HTERT RPE-1 (cell line): ENCODE measurements around the gene FNDC3A.
"Not testable (repeated sequence)": the region's sequence is repeated elsewhere in the genome, so short reads cannot be mapped to it uniquely, and the experiment has no call there.

Experiments
- in situ Hi-C: fragments of 300-500 bp; cut with MboI; formaldehyde crosslinking; loops from 4 replicates; pipeline ENCODE4 v1.14.3; 2020; ENCODE audit warnings: low sequenced_read_pairs

Gene FNDC3A

DNA sequence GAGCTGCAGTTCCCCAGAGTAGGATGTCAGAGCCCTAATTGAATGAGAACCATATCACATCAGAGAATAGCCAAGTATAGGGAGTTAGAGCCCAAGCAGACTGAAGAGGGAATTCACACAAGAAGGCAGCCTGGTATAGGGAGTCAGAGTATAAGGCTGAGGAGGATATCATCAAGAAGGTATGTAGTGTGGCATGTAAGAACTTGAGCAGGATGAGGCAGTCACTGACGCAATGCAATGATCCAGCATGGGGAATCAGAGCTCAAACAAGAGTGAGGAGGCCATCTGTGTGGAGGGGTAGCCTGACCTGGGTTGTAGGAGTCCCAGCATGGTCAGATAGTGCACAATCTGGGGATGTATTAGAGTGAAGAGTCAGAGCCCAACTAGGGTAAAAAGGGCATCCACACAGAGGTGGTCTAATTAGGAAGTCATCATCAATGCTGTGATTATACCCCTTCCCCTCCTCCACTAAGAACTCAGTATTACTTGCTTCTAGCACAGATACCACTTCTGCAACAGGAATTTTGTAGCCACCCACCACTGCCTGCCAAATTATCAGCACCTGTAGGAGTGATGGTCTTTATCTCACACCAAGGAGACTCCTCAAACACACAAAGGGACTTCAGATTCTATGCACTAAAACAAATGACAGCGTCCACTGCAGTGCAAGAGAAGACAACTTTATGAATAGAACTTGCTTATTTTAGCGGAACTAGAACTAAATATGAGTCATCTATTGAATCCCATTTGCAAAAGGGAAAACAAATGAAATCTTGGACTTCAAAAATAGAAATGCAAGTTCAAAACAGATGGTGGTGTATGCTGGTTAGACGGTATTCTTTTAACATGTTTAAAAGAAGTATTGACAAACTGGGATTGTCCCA is 107.2 kb downstream of the FNDC3A start:
- in situ Hi-C loops = no loop called here

GRCh38 chr13:49084961-49085360 is 109.2 kb downstream of the FNDC3A start:
- in situ Hi-C loops = no loop called here

GRCh38 chr13:49086722-49087121 is 111.0 kb downstream of the FNDC3A start:
- in situ Hi-C loops = no loop called here

DNA sequence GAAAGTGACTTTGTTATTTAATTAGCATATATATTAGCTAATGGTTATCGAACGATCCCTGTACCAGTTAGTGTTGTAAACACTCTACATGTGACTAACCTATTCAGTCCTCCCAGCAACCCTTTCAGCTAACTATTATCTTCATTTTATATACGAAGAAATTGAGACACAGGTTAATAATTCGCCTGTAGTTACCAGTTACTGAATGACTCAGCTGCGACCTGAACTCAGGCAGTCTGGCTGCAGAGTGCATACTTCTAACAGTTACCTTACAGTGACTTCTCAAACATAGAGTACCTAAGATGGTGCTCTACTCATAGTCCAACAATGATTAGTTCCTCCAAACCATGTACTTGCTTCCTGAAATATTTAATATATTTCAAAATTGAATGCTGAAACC is 117.7 kb downstream of the FNDC3A start:
- in situ Hi-C loops = no loop called here

GRCh38 chr13:49097374-49097773 is 121.7 kb downstream of the FNDC3A start:
- in situ Hi-C loops = no loop called here

- in situ Hi-C loops = no loop called here
Measured at GRCh38 chr13:49098198-49098597, 122.5 kb downstream of the FNDC3A start.

GRCh38 chr13:49098771-49099512 is 123.2 kb downstream of the FNDC3A start:
- in situ Hi-C loops = no loop called here

- in situ Hi-C loops = no loop called here
Measured at GRCh38 chr13:49099513-49099877, 123.8 kb downstream of the FNDC3A start.

- in situ Hi-C loops = no loop called here
Measured at GRCh38 chr13:49100637-49101570, 125.2 kb downstream of the FNDC3A start.

GRCh38 chr13:49108196-49108595 is 132.5 kb downstream of the FNDC3A start:
- in situ Hi-C loops = no loop called here

DNA sequence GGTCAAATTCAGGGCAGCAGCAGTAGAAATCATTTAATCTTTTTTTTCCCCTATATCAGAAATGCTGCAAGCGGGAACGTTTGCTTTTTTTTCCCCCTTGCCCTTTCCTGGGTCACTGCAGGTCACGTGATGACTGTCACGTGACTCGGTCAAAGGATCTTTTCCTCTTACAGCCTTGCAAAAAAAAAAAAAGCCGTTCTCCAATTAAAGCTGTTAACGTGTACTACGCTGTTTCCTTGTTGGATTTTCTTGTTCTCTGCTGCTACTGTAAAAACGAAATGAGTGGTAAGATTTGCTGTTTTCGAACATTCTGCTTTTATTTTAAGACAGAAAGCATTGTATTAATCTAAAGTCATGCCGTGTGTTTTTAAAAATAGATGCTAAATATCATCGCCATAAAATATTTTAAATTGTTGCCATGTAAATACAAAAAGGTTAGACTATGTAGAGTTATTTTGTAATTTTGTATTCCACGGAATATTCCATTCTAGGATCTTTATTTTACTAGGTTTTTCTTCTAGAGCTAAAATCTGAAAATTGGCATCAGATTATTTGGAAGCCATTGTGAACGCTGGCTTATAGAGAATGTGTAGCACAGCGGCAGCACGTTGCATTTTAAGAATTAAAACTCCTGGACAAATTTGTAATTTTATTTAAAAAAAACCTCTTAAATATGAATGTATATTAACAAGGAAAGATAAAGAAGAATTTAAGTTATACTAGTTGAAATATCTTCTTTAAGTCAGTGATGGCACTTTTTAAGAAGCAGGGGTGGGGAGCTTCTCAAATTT is 134.6 kb downstream of the FNDC3A start:
- in situ Hi-C loops = no loop called here

DNA sequence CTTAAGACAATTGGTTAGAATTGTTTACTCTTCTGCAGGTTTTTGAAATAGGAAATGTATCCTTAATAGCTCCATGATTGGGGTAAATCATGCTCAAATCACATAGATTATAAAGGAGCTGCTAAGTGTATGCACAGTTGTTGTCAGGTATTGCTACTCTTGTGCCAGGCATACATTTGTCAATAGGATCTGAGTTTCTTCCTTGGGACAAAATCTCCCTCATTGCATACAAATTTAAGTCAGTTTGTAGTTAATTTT is 135.1 kb downstream of the FNDC3A start:
- in situ Hi-C loops = no loop called here

DNA sequence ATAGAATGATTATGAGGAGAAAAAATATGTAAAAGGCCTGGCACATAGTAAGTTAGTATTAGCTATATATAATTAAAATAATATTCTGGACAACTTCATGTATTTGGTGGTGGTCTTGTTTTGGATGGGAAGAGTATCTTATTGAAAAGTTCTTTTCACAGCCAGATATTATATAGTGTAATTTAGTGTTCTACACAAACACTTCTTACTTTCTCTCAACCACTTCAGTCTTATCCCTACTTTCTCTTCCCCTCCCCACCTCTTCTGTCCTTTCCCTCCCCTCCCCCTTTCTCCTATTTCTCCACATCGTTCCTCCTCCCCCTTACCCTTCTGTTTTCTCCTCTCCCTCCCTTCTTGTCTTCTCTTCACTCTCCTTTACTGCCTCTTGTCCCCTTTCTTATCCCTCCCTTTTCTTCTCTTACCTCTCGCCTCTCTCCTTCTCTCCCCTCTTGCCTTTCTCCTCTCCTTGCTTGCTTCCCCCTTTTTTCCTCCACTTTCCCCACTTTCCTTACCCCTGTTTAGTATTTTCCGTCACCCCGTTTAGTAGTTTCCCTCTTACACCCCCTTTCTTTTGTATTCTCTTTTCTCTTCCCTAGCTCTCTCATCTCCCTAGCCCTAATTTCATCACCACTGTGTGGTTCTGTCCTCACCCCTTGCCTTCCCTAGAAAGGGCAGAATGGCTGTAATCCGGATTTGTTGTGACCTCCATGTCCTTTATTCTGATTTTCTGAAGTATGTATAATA is 137.2 kb downstream of the FNDC3A start:
- in situ Hi-C loops = no loop called here

GRCh38 chr13:49113526-49114286 is 138.0 kb downstream of the FNDC3A start:
- in situ Hi-C loops = no loop called here

- in situ Hi-C loops = no loop called here
Measured at GRCh38 chr13:49116873-49117272, 141.2 kb downstream of the FNDC3A start.

GRCh38 chr13:49118455-49118854 is 142.7 kb downstream of the FNDC3A start:
- in situ Hi-C loops = not testable (repeated sequence)

DNA sequence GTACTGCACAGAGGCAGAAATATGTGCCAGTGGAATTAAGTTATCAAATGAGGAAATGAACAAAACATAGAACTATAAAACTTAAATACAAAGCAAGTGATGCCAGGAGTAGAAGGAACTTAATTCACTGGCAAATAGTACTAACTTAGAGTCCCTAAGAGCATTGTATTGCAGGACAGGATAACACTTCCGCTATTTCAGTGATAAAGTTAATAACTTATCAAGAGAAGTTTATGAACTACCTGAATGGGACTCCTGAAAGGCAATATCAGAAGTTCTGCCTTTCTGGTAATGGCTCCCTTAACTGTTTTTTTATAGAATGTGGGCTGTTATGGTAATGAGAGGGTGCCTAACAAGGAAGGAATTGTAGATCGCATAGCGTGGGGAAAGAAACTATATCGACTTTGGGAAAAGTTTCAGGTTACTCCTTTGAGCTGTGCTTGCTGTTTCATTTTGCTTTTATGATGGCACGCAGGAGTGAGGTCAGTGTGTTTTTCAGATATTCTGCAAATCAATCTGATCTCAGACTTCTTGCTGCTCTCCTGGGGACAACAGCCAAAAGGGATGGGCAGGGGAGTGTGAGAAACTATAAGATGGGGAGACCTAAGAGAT is 149.1 kb downstream of the FNDC3A start:
- in situ Hi-C loops = no loop called here

- in situ Hi-C loops = no loop called here
Measured at GRCh38 chr13:49125964-49126524, 150.3 kb downstream of the FNDC3A start.
